Measurements from ENCODE around the gene ALOXE3.

Gene ALOXE3

DNA sequence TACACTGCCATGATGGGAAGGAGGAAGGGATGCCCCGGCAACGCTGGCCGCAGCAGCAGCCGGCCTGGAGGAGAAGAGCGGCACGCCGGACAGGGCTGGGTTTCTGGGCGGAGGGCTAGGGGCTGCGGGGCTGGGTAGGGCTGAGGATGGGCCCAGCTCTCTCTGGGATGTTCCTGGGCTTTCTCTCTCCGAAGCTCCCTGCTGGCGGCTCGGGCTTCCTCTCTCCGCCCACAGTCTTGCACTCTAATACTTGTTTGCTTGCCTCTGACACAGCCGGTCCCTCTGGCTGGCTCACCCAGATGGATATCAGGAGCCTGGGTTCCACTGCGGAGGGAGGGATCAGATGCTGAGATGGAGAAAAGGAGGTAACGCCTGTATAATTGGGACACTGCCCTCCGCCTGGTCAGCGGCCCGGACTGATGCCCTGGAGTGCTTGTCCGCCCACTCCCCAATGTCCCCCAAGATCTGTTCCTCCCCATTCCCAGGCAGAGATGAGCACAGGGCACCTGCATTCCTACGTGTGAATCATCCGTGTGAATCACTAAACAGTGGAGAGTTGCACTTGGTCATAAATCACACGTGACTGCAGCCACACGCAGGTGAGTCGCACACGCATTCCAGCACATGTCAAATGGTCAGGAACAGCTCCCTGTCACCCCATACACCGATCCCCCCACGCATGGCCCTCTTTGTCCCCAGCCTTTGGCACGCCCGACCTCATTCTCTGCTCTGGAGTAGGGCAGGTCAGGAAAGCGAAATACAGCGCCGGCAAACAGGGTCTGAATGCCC is at the start of gene ALOXE3:
TSS of gene ALOXE3 (minus strand) at position 535 of the 789 bp plus-strand sequence. CDS start at position 11, 524 bp downstream.
- no peak for DNase-seq (ENCODE audit: low read depth)

DNA sequence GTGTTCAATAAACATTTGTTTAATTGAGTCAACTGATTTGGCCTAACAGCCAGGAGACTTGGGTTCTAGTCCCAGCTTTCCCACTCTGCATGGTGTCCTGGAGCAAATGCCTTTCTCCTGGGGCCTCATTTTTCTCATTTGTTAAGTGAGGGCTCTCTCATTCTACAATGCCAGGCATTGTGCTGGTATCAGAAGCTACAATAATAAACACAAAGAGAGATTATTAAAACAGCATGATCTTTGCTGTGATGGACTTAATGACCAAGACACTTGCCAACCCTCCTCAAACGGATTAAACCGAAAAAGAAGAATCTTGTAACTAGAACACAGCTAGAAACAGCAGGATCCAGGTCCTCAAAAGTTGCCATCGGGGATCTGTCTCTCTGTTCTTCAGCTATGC is 49.2 kb upstream of the ALOXE3 start:
- DNase-seq (ENCODE audit: low read depth), result no peak

DNA sequence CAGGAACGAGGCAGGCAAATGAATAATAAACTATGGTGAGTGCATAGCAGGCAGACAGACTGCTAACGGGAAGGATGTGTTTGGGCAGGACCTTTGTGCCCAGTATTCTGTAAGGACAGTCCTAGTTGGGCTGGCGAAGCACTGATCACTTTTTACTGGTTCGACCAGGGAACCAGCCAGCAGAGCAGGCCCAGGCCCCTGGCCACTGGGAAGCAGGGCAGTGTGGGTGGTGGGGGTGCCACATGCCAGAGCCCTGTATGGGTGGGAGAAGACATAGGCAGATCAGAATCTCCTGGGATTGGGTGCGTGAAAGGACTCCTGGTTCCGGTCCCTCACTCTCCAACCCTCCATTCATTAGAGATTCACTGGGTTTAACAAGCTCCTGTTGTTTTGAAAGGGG is 48.4 kb upstream of the ALOXE3 start:
- no peak for DNase-seq (ENCODE audit: low read depth)

DNA sequence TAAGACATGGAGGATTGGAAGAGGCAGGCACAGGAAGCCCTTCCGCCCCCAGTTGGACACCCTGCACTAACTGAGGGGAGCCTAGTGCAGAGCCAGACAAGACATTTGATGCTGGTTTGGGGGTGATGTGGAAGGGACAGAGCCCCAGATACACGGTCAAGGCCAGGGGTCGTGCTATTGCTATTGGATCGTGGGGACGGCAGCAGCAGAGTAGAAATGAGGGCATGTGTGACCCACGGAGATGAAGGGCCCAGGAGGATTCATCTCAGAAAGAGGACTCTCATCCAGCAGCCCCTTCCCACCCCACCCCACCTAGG is 46.5 kb upstream of the ALOXE3 start:
- DNase-seq (ENCODE audit: low read depth), result no peak

DNA sequence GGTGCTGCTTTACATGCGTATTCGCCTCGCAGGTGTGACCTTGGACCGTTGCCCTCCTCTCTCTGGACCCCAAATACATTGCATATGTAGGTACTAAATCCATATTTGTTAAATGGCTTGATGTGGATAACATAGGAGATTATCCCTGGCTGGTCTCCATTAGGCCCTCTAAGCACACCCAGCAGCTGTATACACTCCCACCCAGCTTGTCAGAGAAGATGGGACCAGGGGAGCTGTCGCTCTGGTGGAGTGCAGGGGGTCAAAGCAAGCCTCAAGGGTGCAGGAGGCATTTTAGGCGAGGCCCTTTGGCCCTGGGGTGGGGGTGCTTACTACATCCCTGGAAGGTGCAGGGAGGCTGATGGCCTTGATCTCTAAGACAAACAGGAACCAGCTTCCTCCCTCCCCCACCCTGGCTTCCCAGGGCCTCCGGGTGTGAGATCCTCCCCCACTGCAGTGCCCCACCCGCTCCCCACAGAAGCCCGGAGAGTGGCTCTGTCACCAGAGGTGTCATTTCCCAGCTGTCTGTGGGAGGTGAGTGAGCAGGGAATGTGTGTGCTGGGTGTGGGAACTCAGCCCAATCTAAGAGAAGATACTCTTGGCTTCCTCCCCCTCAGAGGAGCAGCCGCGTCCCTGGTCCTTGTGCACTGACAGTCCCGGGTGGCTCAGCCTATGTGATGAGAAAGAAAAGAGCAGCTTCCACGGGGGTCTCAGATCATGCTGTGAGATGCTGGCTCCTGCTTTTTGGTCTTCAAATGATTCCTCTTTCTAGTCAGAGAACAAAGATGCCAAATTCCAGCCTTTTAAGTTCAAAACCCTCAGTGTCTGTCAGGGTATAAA is 45.9 kb upstream of the ALOXE3 start:
- DNase-seq (ENCODE audit: low read depth), result peak; percentile 66

DNA sequence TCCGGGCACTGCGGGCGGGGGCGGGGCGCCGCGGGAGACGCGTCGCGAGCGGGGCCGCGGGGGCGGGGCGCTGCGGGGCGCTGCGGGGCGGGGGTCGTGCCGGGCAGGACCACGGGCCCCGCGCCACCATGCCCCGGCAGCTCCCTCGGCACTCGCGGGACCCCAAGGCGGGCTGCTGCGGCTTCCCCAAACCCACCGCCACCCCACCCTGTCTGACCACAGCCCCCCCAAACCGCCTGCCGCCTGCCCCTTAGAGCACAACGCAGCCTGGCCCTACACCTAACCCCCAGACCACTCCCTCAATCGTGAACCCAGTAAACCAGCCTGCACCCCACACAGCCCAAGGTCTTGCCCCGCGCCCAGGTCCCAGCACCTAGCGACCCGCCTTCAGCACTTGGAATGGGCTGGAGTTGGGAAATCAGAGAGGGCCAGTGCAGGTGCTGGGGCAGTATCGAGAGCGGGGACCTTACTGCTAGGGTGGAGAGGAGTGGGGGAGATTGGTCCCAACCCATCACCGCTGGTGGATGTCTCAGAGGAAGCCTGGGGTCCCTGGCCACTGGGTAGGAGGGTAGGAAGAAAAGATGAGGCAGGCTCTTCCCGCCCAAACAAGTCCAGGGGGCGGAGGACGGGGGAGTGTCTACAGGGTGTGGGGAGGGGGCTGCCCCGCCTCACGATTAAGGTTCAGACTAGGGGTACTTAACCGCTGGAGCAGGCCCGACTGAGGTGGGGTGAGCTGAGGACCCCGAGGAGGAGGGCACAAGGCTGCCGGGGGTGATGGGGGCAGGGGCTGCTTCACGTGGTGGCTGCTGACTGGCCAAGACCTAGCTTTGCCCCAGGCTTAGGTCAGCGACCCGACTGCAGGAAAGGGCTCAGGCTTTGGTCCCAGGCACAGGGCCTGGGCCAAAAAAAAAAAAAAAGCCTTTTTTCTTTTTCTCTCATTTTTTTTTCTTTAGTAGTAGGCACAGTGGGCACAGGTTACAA is 45.0 kb upstream of the ALOXE3 start:
- DNase-seq (ENCODE audit: low read depth), result no peak

DNA sequence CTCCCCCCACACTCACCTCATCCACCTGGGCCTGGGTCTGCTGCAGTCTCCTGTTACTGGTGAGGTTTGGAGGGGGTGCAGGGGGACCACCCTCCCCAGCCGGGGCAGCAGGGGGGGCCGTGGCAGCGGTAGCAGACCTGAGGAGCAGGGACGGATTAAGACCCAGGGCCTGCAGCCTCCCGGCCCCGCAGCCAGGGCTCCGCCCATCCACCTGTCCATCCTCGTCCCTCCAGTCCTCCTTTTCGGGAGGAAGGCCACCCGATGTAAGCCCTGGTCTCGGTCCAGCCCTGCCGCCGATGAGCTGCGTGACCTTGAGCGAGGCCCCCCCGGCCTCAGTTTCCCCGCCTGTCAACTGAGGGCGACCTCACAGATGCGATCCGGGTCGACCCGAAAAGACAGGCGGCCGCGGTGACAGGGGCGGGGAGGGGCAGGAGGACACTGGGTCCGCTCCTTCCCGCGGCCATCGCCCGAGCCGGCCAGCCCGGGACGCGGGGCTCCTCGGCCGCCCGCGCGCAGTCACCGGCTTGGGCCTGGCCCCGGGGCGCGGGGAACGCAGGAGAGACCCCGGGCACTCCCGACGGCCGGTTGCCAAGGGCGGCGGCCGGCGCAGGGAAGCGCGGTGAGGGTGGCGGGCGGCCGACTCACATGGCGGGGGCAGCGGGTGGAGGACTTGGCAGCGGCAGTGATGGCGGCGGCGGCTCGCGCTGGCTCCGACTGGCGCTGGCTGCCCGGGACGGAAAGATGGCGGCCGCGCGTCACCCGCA is 44.1 kb upstream of the ALOXE3 start, which contains the start of gene VAMP2:
TSS of gene VAMP2 (minus strand) at position 716 of the 764 bp plus-strand sequence. CDS start at position 647, 69 bp downstream.
- peak; percentile 81 for DNase-seq (ENCODE audit: low read depth)

DNA sequence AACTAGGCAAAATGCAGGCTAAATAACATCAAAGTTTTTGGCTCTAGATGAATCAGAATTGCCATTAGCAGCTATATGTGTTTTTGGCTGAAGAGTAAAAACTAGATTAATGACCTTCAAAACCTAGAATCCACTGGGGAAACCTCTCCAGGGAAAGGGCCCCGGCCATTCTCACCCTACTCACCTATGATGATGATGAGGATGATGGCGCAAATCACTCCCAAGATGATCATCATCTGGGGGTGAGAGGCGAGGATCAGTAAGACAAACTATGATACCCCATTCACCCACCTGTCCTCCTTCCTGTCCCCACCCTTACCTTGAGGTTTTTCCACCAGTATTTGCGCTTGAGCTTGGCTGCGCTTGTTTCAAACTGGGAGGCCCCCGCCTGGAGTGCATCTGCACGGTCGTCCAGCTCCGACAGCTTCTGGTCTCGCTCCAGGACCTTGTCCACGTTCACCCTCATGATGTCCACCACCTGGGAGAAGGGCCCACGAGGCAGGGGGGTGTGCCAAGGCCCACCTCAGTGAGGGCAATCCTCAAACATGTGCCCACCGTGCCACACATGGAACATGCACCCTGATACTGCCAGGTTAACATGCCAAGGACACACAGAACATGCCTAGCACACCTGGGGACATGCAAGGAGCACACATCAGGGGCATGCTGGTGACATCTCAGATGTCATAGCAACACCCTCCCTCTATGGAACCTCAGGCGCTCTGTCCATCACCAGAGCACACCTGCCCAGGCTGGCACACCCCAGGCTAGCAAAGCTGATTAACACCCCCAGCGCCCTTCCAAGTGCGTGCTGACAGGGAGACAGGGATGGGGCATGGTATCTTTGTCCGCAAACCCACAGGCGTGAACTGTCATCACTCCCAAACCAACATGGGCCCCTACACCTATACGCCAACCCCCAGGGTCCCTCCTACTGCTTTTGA is 43.2 kb upstream of the ALOXE3 start:
- no peak for DNase-seq (ENCODE audit: low read depth)

DNA sequence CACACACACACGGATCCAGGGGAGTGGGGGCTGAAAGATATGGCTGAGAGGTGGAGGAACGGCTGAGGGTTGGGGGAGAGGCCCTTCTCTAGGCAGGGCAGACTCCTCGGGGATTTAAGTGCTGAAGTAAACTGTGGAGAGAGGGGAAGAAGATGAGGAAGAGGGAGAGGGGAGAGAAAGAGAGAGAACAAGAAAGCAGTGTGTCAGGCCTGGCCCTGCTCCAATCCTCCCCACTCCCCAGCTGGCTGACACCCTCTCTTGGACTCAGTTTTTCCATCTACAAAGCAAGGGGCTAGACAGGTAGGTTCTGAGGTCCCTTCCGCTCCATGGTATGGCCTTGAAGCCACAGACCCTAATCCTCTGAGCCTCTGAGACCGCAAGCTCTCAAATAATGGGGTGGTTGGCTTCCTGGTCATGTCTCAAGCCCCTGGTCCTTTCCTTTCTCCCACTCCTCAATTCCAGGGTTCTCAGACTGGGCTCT is 42.5 kb upstream of the ALOXE3 start:
- DNase-seq (ENCODE audit: low read depth), result no peak

DNA sequence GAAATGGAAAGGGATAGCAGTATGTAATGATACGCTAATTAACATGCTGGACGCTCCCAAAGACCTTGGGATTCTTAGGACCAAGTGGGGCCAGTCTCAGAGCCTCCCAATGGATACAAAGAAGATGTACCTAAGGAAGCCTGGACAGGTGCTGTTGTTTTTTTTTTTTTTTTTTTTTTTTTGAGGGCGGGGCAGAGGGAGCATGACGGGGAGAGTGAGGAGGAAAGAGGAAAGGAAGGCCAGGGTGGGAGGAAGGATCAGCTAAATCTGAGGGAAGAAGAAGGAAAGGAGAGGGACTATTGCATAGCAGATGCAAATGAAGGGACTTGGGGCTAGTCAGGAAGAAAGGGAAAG is 41.9 kb upstream of the ALOXE3 start:
- DNase-seq (ENCODE audit: low read depth), result no peak

DNA sequence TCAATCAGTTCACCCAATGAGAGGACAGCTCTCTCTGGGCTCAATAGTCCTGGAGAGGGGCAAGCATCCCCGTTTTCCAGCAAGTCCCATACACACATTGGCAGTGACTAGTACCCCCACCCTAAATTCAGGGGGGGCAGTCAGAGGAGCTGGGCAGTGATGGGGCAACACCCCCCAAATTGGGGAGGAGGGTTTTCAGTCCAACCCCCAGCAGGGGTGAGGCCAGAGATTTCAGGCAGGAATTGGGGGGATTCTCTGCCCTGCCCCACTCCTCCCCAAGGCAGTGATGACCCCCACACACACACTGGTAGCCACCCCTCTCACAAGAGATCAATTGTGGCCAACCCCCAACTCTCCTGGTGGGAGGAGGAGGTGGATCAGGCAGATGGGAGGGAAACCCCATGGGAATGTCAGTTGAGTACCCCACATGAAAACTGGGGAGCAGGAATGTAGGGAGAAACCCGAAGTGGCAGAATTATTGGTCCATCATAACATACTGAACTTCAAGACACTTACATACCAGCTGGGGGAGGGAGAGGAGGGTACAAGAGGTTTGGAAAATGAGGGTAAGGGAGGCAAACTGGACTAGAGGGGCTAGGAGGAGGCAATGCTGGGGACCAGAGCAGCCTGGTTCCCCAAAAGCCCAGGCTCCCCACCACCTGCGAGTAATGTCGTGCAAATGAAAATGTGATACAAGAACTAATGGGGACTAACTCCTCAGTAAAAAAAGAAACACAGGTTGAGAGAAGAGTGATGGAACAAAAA is 41.3 kb upstream of the ALOXE3 start:
- no peak for DNase-seq (ENCODE audit: low read depth)

DNA sequence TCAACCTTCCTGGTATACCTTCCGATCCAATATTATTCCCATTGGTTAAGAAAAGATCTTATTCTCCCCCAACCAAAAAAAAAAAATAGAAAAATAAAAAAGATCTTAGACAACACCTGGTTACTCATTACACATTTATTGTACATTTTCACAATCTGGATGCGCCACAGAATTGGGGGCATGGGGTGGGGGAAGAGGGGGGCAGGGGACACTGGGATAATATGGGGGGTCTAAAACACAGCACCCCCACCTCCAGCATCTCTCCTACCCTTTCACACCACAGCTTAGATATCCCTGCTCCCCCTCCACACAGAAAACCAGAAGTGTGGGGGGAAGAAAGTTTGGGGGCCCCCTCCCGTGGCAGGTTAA is 40.7 kb upstream of the ALOXE3 start:
- DNase-seq (ENCODE audit: low read depth), result no peak

DNA sequence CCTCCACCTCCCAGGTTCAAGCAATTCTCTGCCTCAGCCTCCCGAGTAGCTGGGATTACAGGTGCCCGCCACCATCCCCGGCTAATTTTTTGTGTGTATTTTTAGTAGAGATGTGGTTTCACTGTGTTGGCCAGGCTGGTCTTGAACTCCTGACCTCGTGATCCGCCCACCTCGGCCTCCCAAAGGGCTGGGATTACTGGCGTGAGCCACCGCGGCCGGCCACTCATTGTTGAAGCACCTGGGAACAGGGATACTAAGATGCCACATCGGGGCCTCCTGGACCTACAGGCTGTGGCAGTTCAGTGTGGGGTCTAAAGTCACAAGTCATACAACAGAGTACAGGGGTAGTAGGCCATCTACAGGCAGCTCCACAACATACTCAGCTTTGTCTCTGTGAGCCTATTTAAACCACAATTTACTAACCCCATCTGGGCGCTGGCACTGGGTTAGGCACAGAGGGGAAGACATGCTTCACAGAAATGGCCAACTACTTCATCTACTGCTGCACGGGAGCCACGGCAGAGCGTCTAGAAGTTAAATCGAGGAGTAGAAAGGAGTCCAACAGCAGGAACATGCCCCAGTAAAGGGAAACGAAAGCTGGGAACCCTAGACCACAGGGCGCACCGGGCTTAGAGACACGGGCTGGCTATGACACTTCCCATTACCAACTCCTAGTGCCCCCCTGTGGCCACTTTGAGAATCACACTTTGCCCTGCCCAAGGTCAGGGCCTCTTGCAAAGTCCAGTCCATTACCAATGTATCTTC is 40.1 kb upstream of the ALOXE3 start:
- DNase-seq (ENCODE audit: low read depth), result peak; percentile 75

DNA sequence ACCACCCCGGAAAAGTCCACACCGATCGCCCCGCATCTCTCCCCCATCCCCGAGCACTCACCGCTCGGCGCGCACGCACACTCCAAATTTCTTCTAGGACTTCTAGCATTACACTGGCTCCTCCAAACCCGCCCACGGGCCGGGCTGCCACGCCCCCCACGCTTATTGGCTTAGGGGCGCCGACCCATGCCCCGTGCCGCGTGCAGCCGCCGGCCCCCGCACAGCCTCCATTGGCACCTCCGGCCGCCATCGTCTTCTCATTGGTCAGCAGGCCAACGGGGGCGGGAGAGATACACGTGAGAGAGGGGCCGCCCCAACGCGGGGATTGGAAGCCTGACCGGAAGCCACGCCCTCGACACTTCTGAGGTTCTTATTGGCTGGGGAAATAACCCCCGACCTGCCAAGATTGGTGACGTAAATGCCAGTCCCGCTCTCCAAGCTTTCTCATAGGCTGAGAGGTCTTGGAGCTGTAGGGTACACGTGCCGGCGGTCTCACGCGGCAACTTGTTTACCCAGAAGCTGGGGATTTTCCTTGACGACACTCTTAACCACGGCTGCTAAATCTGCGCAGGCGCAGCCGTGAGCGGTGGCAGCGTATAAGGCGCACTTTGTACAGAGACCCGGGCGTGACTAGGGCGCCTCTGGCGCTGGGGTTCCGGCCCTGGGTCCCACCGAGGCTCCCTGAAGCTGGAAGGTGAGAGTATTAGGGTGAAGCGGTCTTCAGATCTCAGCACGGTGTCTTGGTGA is 38.1 kb upstream of the ALOXE3 start:
- peak; percentile 100 for DNase-seq (ENCODE audit: low read depth)

DNA sequence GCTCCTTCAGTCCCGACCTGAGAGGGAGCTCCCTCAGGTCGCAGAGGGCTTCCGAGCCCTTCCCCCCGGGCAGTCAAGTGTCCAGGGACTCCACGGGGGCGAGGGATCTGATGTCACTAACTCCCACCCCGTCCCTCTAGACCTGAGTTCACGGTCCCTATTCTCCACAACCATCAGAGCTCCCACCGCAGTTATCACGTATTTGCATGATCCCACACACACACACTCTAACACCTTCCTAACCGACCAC is 37.6 kb upstream of the ALOXE3 start:
- no peak for DNase-seq (ENCODE audit: low read depth)

DNA sequence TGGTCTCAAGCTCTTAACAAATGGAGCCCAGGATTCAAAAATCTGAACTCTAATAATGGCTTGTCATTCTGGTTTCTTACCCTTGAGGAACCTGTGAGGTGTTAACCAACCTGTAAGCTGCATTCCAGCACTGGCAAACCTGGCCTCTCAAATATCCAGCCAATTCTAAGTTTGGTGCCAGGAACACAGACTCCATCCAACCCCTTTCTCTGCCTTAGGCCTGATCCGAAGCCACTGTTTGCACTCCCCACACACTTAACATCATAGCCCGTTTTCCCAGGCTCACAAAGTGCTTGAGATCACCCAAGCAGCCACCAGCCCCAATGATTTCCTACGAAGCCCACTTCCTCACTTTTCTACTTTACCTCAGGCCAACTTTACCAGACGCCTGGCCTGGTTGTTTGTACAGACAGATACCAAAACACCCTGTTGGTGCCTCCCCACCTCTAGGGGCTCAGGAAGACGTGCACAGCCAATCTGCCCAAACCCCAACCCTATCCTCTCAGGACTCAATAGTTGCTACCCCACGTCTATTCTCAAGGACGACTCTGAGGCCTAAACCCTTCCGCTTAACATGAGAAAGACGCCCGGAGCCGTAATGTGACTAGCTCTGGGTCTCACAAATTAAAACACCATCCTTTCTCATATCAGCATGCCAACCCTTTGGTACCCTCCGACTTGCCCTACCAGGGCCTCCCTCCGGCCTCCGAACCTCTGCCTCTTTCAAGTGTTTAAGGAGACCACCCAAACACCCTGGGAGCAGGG is 37.1 kb upstream of the ALOXE3 start:
- DNase-seq (ENCODE audit: low read depth), result no peak

DNA sequence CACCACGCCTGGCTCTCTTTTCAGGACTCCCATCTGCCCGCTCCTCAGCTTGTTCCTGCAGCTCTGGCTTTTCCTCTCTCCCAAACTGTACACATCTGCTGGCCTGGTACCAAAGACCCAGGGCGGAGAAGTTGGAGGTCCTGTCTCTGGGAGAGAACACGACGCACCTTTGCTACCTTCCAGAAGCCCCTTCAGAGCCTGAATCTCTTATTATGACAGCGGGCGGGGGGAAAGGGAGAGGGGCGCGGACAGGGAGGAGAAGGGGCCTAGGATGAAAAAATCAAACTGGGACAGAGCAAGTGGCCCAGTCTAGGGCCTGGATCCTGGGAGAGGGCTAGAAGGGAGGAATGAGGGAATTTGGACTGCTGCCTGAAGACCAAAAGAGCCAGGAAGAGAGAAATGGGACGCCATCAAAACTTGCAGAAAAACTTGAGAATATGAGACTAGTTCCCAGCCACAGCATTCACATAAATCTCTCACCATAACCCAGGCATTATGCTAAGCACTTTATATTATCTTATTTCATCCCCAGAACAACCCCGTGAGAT is 36.4 kb upstream of the ALOXE3 start:
- DNase-seq (ENCODE audit: low read depth), result no peak
